Hair follicular keratinocyte (primary cell): ENCODE data around the gene POMT2. TPM values are rescaled to one million over a fixed set of nuclear protein-coding genes. Genes with fewer than 3 reads are reported as not detected.

Experiments
- total RNA-seq: library from RNA; depleted of rRNA; stranded (reverse); fragments of >200 nt; gene quantifications from 2 replicates; pipeline ENCODE4 v1.2.3, GENCODE V29; 2015

POMT2 gene, protein sequence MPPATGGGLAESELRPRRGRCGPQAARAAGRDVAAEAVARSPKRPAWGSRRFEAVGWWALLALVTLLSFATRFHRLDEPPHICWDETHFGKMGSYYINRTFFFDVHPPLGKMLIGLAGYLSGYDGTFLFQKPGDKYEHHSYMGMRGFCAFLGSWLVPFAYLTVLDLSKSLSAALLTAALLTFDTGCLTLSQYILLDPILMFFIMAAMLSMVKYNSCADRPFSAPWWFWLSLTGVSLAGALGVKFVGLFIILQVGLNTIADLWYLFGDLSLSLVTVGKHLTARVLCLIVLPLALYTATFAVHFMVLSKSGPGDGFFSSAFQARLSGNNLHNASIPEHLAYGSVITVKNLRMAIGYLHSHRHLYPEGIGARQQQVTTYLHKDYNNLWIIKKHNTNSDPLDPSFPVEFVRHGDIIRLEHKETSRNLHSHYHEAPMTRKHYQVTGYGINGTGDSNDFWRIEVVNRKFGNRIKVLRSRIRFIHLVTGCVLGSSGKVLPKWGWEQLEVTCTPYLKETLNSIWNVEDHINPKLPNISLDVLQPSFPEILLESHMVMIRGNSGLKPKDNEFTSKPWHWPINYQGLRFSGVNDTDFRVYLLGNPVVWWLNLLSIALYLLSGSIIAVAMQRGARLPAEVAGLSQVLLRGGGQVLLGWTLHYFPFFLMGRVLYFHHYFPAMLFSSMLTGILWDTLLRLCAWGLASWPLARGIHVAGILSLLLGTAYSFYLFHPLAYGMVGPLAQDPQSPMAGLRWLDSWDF
- total RNA-seq: 10.4 and 11.8 TPM in 2 replicates

DNA sequence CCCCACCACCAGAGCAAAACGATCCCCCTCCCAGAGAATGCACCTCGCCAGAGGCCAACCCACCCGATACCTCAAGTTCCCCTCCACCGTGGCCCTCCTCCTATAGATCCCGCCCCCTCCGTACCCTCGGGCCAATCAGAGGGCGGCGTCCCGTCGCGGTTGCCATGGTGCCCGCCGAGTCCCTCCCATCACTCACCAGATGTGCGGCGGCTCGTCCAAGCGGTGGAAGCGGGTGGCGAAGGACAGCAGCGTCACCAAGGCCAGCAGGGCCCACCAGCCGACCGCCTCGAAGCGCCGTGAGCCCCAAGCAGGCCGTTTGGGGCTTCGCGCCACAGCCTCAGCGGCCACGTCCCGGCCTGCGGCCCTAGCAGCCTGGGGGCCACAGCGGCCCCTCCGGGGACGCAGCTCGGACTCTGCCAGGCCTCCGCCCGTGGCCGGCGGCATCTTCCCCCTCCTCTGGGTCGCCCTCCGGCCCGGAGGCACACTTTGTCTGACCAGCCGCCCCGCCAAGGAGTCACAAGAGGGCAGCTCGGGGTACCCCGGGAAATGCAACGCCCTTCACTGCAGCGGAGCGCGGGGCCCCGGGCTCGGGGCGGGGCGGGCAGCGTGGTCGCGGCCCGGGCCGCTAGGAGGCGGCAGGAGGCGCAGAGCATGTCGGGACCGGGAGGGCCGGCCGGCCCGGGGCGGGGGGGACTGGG is at the start of gene POMT2:
POMT2 (minus strand) TSS at position 646 of the 698 bp plus-strand sequence; CDS start at position 444, 202 bp downstream.

GRCh38 chr14:77271113-77271710 is 49.5 kb downstream of the POMT2 start, which contains the start of gene NGB:
Gene NGB, minus strand, starts transcription at chr14:77271206. Its CDS starts 269 bp downstream, at chr14:77270937.

Other genes starting within 250 kb of the POMT2 start
- 6.4 and 8.3 TPM in 2 replicates for gene CIPC, start 222.6 kb downstream of the POMT2 start, total RNA-seq
- gene ZDHHC22, start 179.1 kb downstream of the POMT2 start, total RNA-seq: not detected in 2 replicates
- gene TMEM63C, start 139.1 kb downstream of the POMT2 start, total RNA-seq: 0.08 and 1.9 TPM in 2 replicates
- not detected in 2 replicates for gene NGB, start 49.7 kb downstream of the POMT2 start, total RNA-seq
- 45.5 and 50.1 TPM in 2 replicates for gene GSTZ1, start 153 bp upstream of the POMT2 start, total RNA-seq
- 8.3 and 9.2 TPM in 2 replicates for gene TMED8, start 56.2 kb upstream of the POMT2 start, total RNA-seq
- gene SAMD15, start 56.5 kb upstream of the POMT2 start, total RNA-seq: 0.19 and 0.39 TPM in 2 replicates
- gene NOXRED1, start 102.6 kb upstream of the POMT2 start, total RNA-seq: not detected in 2 replicates
- gene VIPAS39, start 136.7 kb upstream of the POMT2 start, total RNA-seq: 10.9 and 12.6 TPM in 2 replicates
- 108 and 213 TPM in 2 replicates for gene AHSA1, start 137.2 kb upstream of the POMT2 start, total RNA-seq
- gene ISM2, start 177.9 kb upstream of the POMT2 start, total RNA-seq: 0.11 TPM in 1 of 2 replicates, not detected in the other